GM23338 (cell line): Measurements from ENCODE around the gene SLC44A1. TPM values are rescaled to one million over a fixed set of nuclear protein-coding genes. Genes with fewer than 3 reads are reported as not detected.

Experiments used
- ATAC-seq: fragments of 200-7000 bp; cut with Tn5 transposase; 3 replicates; pipeline ENCODE4 v1.9.1; 2020
- DNase-seq: peaks from one replicate; pipeline ENCODE4 v3.0.0-alpha.2; 2015; ENCODE audit warnings: low spot score
- H2AFZ ChIP-seq: fragments of 200-600 bp; sonication (generic); 2 replicates; pipeline ENCODE4 v1.8.0; 2016; ENCODE audit warnings: antibody characterized with exemption, mild to moderate bottlenecking, moderate library complexity
- H3F3A ChIP-seq: fragments of 200-600 bp; sonication (generic); replicated peaks from 2 replicates; pipeline ENCODE4 v1.8.0; 2017; ENCODE audit warnings: antibody characterized with exemption, mixed run types, low read depth
- H3K27ac ChIP-seq: fragments of 200-600 bp; sonication (generic); 2 replicates; pipeline ENCODE4 v1.6.1; 2016; ENCODE audit warnings: low read depth
- H3K27me3 ChIP-seq: fragments of 200-600 bp; sonication (generic); 2 replicates; pipeline ENCODE4 v1.8.0; 2016; ENCODE audit warnings: mild to moderate bottlenecking, mixed run types, moderate library complexity; ENCODE audit not compliant: insufficient read depth
- H3K36me3 ChIP-seq: fragments of 200-600 bp; sonication (generic); 2 replicates; pipeline ENCODE4 v1.8.0; 2016; ENCODE audit warnings: mild to moderate bottlenecking; ENCODE audit not compliant: insufficient read depth
- H3K4me1 ChIP-seq: fragments of 200-600 bp; sonication (generic); 2 replicates; pipeline ENCODE4 v1.8.0; 2016; ENCODE audit warnings: mild to moderate bottlenecking, moderate library complexity; ENCODE audit not compliant: insufficient read depth
- H3K4me2 ChIP-seq: fragments of 200-600 bp; sonication (generic); 2 replicates; pipeline ENCODE4 v1.7.1; 2017; ENCODE audit warnings: mixed run types
- H3K4me3 ChIP-seq: fragments of 200-600 bp; sonication (generic); 2 replicates; pipeline ENCODE4 v1.6.1; 2016; ENCODE audit warnings: mixed run types
- H3K79me2 ChIP-seq: fragments of 200-600 bp; sonication (generic); replicated peaks from 2 replicates; pipeline ENCODE4 v1.8.0; 2017; ENCODE audit warnings: mild to moderate bottlenecking; ENCODE audit not compliant: insufficient read depth
- H3K9me2 ChIP-seq: fragments of 200-600 bp; sonication (generic); 2 replicates; pipeline ENCODE4 v1.8.0; 2017; ENCODE audit not compliant: insufficient read depth
- H4K20me1 ChIP-seq: fragments of 200-600 bp; sonication (generic); replicated peaks from 2 replicates; pipeline ENCODE4 v1.8.0; 2017; ENCODE audit warnings: mild to moderate bottlenecking; ENCODE audit not compliant: insufficient read depth
- H3K27ac Mint-ChIP-seq: 2 replicates; pipeline ENCODE4 v1.8.0; 2020; ENCODE audit warnings: inconsistent platforms, mild to moderate bottlenecking, moderate library complexity, mixed read lengths
- H3K27me3 Mint-ChIP-seq: 3 replicates; pipeline ENCODE4 v1.8.0; 2022; ENCODE audit warnings: low read depth, mild to moderate bottlenecking, moderate library complexity, mixed read lengths, inconsistent platforms; ENCODE audit not compliant: insufficient read depth, poor library complexity
- H3K36me3 Mint-ChIP-seq: 3 replicates; pipeline ENCODE4 v1.8.0; 2021; ENCODE audit warnings: low read depth, mild to moderate bottlenecking, inconsistent platforms, moderate library complexity, mixed read lengths
- H3K4me1 Mint-ChIP-seq: 3 replicates; pipeline ENCODE4 v1.8.0; 2020; ENCODE audit warnings: mild to moderate bottlenecking, inconsistent platforms, mixed read lengths
- H3K4me3 Mint-ChIP-seq: 3 replicates; pipeline ENCODE4 v1.8.0; 2021; ENCODE audit warnings: moderate library complexity, mild to moderate bottlenecking, inconsistent platforms, mixed read lengths
- H3K9me3 Mint-ChIP-seq: 3 replicates; pipeline ENCODE4 v1.8.0; 2020; ENCODE audit warnings: moderate library complexity, mild to moderate bottlenecking, inconsistent platforms, mixed read lengths
- CREB1 ChIP-seq: fragments of 250-450 bp; sonication (Bioruptor Pico); IDR thresholded peaks from 2 replicates; pipeline ENCODE4 v1.5.0; 2020; ENCODE audit warnings: low read depth, mild to moderate bottlenecking, moderate library complexity
- ETS1 ChIP-seq: IDR thresholded peaks from 2 replicates; pipeline ENCODE4 v1.6.1; 2016; ENCODE audit warnings: antibody characterized with exemption
- EZH2phosphoT487 ChIP-seq: fragments of 200-600 bp; sonication (generic); IDR thresholded peaks from one replicate; pipeline ENCODE4 v1.8.1; 2018; ENCODE audit warnings: antibody characterized with exemption; ENCODE audit not compliant: unreplicated experiment
- JUNB ChIP-seq: IDR thresholded peaks from one replicate; pipeline ENCODE4 v1.6.1; 2016; ENCODE audit warnings: antibody characterized with exemption; ENCODE audit not compliant: unreplicated experiment
- NANOG ChIP-seq: IDR thresholded peaks from 2 replicates; pipeline ENCODE4 v1.6.1; 2016; ENCODE audit warnings: antibody characterized with exemption, borderline replicate concordance
- REST ChIP-seq: IDR thresholded peaks from one replicate; pipeline ENCODE4 v1.6.1; 2018; ENCODE audit warnings: antibody characterized with exemption; ENCODE audit not compliant: unreplicated experiment
- STAT1 ChIP-seq: IDR thresholded peaks from one replicate; pipeline ENCODE4 v1.6.1; 2016; ENCODE audit warnings: antibody characterized with exemption; ENCODE audit not compliant: unreplicated experiment
- ZNF331 ChIP-seq: fragments of 250-450 bp; sonication (Bioruptor Pico); IDR thresholded peaks from 2 replicates; pipeline ENCODE4 v1.5.0; 2020; ENCODE audit warnings: low read depth, mild to moderate bottlenecking, moderate library complexity
- ZNF462 ChIP-seq: fragments of 250-450 bp; sonication (Bioruptor Pico); IDR thresholded peaks from 2 replicates; pipeline ENCODE4 v1.5.0; 2020; ENCODE audit warnings: mild to moderate bottlenecking, moderate library complexity
- polyA plus RNA-seq: library from polyadenylated mRNA; unstranded; fragments of >200 nt; fragmentation: Nextera tagmentation; extraction: Ambion mirVana; gene quantifications from 2 replicates; pipeline ENCODE4 v1.2.1, GENCODE V29; 2016
- total RNA-seq: library from RNA; depleted of rRNA; stranded (reverse); fragments of >200 nt; shearing (Covaris generic); gene quantifications from 2 replicates; pipeline ENCODE4 v1.2.3, GENCODE V29; 2014
- TF ChIP-seq, protein P1 (sequence below), 2 experiments: fragments of 200-600 bp in 1 of 2; sonication (generic) in 1 of 2; conservative IDR thresholded peaks; 2 replicates each; pipeline versions ENCODE4 v1.5.1 to v1.6.1; 2016 to 2017; ENCODE audit warnings: antibody characterized with exemption in 2 of 2, low read depth in 2 of 2, mild to moderate bottlenecking in 2 of 2, moderate library complexity in 1 of 2

SLC44A1 gene
- total and polyA plus RNA-seq, 2 experiments from 2014 or later = 14.9 to 75.0 TPM

DNA sequence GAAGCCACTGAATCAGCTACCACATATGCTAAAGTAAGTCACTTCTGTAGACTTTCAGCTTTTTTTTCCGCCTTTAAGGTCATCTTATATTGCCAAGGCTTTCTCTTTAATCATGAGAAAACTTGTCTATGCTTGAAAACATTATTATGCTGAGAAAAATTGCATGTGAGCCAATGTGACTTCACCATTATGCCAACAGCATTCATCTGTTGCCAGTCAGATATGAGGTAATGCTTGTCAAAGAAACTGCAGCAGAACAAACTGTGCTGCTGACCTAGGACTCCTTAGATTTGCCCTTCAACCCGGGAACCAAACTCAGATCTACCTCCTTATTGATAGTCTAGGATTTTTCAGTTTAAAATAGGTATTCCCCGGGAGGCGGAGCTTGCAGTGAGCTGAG, 34.3 kb downstream of the SLC44A1 start (continued):
- TF ChIP-seq EZH2phosphoT487 = no peak
- TF ChIP-seq ZNF331 (CRISPR knock-in tag) = no peak
- no peak for TF ChIP-seq STAT1

DNA sequence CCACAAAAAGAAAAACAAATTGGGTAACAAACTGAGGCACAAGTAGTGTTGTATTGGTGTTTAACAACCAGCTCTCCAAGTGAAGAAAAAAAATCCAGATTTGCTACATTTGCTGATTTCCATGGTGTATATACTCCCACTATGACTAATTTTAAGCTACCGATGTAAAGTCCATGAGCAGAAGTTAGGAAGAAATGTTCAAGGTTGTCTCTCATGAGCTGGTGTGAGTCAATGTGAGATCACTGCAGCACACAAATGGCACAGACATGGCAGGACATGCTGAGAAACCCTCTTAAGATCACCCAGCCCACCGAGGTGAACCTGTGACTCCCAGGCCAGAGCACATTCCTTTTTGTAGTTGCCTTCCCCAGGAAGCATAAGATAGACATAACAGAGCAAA, 36.2 kb downstream of the SLC44A1 start:
- Histone ChIP-seq H3K4me2 (no peak overlapping the region), H3K4me1 (peaks cover 13% of the 10 kb centered on the region), H2AFZ (no peak overlapping the region), H3K79me2 (peaks cover 82% of the 10 kb centered on the region), H3K4me3 (no peak overlapping the region), H4K20me1 (no peaks in the 10 kb centered on the region), H3F3A (no peaks in the 10 kb centered on the region), H3K27ac (no peak overlapping the region), H3K9me2 (no peaks in the 10 kb centered on the region), H3K36me3 (no peaks in the 10 kb centered on the region), H3K27me3 (no peaks in the 10 kb centered on the region)
- peaks cover 22% of the 10 kb centered on the region for H3K4me1 Mint-ChIP-seq
- DNase-seq (no peak), ATAC-seq (no peak)
- H3K27ac Mint-ChIP-seq = no peak overlapping the region
- H3K4me3 Mint-ChIP-seq = no peak overlapping the region
- no peaks in the 10 kb centered on the region; the same call in 2 of the 3 replicates for H3K36me3 Mint-ChIP-seq
- TF ChIP-seq ZNF462 (CRISPR knock-in tag) = no peak
- no peak for TF ChIP-seq CREB1 (CRISPR knock-in tag)
- TF ChIP-seq JUNB = no peak
- no peak for TF ChIP-seq EZH2phosphoT487
- TF ChIP-seq, protein P1, sequence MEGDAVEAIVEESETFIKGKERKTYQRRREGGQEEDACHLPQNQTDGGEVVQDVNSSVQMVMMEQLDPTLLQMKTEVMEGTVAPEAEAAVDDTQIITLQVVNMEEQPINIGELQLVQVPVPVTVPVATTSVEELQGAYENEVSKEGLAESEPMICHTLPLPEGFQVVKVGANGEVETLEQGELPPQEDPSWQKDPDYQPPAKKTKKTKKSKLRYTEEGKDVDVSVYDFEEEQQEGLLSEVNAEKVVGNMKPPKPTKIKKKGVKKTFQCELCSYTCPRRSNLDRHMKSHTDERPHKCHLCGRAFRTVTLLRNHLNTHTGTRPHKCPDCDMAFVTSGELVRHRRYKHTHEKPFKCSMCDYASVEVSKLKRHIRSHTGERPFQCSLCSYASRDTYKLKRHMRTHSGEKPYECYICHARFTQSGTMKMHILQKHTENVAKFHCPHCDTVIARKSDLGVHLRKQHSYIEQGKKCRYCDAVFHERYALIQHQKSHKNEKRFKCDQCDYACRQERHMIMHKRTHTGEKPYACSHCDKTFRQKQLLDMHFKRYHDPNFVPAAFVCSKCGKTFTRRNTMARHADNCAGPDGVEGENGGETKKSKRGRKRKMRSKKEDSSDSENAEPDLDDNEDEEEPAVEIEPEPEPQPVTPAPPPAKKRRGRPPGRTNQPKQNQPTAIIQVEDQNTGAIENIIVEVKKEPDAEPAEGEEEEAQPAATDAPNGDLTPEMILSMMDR (conservative IDR thresholded peaks at IDR 0.05; ENCODE audit: low read depth in 2 of 2) = no peak
- TF ChIP-seq REST = no peak
- TF ChIP-seq ETS1 = no peak
- TF ChIP-seq NANOG = no peak
- no peak for TF ChIP-seq ZNF331 (CRISPR knock-in tag)
- no peaks in the 10 kb centered on the region for H3K9me3 Mint-ChIP-seq
- peaks cover 2% of the 10 kb centered on the region for H3K27me3 Mint-ChIP-seq
